Stimulated activated CD4-positive, alpha-beta T cell treated with anti-CD3 and anti-CD28 coated beads, Interleukin-4, amount 100 ng/mL, for 24 hours (primary cell): ENCODE measurements around the gene YTHDC2.
A peak's percentile ranks its signal among the peaks of the same experiment; 100 is the strongest.
"Not testable (repeated sequence)": the region's sequence is repeated elsewhere in the genome, so short reads cannot be mapped to it uniquely, and the experiment has no call there.

Experiments used
- DNase-seq: peaks from one replicate; pipeline ENCODE4 v3.0.0-alpha.2; 2020

Gene YTHDC2

DNA sequence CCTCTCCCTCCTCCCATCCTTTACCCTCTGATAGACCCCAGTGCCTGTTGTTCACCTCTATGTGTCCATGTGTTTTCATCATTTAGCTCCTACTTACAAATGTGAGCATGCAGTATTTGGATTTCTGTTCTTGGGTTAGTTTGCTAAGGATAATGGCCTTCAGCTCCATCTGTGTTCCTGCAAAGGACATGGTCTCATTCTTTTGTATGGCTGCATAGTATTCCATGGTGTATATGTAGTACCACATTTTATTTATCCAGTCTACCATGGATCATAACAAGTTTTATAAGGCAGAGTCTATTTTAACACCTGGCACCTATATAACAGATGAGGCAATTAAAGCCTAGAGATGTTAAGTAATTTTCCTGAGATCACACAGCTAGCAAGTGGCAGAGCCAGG is 7.4 kb downstream of the YTHDC2 start:
- no peak for DNase-seq

DNA sequence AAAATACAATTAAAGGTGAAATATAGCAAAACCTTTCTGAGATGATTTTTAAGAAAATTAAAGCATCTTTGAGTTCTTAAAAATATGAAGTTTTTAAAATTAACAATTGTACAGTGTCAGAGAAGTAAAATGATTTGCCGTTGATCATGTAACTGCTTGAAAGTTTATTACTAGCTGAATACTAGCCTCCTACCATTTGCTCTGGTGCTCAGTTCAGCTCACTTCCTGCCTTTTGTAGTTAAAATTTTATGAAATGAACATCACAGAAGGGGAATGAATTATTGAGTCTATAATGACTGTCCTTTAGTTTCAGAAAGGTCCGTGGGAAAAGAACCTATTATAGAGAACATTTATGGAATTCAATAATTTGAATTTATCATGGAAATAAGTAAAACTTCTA is 9.7 kb downstream of the YTHDC2 start:
- no peak for DNase-seq

DNA sequence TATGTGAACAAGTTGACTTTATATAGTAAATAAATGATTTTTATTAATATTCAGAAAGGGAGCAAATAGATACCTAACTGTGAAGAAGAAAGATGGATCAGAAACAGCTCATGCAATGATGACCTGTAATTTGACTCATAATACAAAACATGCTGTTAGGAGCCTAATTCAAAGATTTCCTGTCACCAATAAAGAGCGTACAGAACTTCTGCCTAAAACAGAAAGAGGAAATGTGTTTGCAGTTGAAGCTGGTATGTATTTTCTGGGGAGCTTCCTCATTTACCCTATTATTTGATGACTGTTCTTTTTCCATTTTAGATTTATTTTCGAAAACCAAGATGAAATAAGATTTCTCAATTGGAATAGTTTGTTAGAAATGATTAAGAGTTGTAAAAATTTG is 11.4 kb downstream of the YTHDC2 start:
- no peak for DNase-seq

DNA sequence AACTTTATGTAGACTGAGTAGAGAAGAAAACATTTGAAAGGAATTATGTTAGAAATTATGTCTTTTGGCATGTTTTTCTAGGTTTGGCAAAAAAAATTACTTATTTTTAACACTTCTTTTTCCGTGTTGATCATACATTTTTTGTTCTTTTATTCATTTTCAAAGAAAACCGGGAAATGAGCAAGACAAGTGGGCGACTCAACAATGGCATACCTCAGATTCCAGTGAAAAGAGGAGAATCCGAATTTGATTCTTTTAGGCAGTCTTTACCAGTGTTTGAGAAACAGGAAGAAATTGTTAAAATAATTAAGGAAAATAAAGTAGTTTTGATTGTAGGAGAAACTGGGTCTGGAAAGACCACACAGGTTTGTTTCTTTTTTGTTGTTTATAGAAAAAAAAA is 12.9 kb downstream of the YTHDC2 start:
- no peak for DNase-seq

DNA sequence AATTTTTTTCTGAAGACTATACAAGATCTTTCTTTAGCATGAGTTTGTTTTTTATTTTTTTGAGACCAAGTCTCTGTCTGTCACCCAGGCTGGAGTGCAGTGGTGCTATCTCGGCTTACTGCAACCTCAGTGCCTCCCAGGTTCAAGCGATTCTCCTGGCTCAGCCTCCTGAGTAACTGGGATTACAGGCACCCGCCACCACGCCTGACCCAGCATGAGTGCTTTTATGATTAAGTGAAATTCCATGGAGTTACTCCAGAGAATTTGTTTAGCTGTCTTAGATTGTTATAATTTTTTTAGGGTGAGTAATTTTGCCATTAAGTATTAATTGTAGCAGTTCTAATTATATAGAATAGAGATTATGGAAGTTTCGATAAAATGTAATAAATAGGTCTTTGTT is 14.3 kb downstream of the YTHDC2 start:
- no peak for DNase-seq

DNA sequence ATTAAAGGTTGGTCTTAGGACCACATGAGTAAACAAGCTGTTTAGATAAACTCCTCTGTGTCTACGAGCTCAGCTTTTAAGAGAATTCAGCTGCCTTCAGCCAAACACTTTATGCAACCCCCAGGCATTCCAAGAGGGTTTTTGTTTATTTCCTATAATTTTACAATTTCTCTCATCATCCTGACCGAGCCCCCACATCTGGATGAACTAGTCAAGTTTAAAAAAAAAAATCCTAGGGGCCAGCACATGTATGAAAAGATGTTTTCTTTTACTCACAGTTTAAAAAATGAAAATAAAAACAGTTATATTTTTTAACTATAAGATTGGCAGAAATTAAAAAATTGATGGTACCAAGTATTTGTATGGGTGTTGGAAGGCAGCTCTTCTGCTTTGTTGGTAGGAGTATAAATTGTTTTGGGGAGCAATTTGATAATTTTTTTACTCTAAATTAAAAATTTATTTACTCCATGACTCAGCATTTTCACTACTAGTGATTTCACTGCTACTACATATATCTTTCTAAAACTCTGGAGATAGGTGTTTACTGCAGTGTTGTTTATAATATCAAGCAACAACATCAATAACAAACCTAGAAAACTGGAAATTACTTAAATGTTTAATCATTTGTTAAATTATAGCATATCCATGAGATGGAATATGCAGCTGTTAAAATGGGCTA is 18.1 kb downstream of the YTHDC2 start:
- no peak for DNase-seq

DNA sequence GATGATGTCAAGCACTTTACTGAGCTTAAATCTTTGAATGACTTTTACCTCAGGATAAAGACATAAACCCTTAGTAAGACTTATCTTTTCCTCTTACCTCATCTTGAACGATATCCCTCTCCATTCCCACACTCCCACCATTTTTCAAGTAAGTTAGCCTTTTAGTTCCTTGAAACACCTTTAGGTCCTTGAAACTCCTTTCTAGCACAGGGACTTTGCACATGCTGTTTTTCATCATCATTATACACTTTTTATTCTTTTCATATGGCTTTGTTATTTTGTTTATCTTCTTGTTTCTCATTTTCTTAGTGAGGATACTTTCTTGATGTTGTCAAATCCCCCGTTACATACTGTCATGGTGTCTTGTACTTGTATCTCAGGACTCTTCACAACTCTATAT is 24.8 kb downstream of the YTHDC2 start:
- DNase-seq = no peak

DNA sequence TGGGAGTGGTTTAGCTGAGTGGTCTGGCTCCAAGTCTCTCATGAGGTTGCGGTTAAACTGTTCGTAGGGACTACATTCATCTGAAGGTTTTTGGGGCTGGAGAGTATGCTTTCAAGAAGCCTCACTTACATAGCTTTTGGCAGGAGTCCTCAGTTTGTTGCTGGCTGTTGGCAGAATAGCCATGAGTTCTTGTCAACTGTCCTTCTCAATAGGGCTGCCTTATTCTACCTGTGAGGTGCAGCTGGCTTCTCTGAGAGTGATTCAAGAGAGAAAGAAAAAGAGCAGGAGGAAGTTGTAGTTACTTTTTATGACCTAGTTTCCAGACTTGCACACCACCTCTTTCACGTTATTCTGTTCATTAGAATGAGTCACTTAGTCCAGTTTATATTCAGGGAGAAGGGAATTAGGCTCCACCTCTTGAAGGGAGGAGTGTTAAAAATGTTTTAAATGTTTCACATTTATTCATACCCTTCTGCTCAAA is 33.2 kb downstream of the YTHDC2 start:
- no peak for DNase-seq

DNA sequence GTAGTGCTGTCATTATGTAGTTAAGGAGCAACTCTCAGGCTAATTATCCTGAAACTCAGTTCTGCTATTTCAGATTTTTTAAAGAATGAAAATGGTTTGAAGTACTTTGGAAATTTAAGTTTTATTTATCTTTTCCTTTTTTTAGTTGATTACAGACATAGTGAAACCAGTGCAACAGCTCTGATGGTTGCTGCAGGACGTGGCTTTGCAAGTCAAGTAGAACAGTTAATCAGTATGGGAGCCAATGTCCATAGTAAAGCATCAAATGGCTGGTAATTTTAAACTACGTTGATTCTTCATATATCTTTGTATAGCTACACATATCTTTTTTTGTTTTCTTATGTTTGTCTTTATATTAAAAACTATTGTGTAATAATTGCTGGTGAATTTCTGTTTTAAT is 34.9 kb downstream of the YTHDC2 start:
- DNase-seq = no peak

DNA sequence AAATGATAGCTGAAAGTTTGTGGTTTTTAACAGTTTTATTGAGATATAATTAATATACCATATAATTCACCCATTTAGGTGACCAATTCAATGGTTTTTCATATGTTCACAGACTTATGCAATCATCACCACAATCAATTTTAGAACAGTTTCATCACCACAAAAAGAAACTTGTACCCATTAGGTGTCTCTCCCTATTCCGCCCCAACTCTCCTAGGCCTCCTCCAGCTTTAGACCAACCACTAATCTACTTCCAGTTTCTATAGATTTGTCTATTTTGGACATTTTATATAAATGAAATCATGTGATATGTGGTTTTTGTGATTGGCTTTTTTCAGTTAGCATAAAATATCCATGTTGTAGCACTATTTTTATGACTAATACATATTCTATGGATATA is 38.6 kb downstream of the YTHDC2 start:
- DNase-seq = no peak

DNA sequence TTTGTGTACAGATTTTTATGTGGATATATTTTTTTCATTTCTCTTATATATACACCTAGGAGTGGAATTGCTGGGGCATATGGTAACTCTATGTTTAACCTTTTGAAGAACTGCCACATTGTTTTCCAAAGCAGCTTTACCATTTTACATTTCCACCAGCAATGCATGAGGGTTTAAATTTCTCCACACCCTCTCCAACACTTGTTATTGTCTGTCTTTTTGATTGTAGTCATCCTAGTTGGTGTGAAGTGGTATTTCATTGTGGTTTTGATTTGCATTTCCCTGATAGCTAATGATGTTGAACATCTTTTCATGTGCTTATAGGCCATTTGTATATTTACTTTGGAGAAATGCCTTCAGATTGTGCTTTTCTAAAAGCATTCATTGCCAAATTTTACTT is 39.1 kb downstream of the YTHDC2 start:
- no peak for DNase-seq

DNA sequence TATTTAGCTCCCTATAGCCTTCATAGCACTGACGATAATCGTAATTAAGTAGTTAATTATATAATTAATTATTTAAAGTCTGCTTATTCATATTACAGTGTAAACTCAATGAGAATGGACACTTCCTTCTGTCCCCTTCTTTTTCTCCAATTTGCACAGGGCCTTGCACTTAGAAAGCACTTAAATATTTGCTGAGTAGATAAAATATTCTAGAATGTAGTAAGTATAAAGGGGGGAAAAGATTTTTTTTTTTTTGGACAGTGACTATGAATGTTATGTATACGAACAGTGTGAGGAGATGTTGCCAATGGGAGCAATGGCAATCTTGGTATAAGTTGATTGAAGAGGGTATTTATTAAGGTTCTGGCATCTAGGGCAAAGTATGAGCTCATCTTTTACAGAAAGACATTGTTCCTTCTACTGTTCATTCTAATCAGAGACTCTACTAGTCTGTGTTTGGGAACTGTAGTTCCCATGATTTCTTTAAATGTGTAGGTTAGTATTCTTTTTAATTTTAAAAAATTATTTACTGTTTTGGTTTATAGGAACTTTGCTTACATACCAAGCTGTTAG is 49.4 kb downstream of the YTHDC2 start:
- no peak for DNase-seq

DNA sequence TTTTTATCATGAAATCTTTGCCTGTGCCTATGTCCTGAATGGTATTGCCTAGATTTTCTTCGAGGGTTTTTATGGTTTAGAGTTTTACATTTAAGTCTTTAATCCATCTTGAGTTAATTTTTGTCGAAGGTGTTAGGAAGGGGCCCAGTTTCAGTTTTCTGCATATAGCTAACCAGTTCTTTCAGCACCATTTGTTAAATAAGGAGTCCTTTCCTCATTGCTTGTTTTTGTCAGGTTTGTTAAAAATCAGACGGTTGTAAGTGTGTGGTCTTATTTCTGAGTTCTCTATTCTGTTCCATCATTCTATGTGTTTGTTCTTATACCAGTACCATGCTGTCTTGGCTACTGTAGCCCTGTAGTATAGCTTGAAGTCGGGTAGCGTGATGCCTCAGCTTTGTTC is 55.9 kb downstream of the YTHDC2 start:
- DNase-seq = no peak

DNA sequence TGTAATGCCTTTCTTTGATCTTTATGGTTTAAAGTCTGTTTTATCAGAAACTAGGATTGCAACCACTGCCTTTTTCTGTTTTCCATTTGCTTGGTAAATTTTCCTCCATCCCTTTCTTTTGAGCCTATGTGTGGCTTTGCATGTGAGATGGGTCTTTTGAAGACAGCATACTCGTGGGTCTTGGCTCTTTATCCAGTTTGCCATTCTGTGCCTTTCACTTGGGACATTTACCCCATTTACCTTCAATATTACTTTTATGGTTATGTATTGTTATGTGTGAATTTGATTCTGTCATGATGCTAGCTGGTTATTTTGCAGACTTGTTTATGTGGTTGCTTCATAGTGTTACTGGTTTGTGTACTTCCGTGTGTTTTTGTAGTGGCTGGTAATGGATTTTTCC is 59.2 kb downstream of the YTHDC2 start:
- no peak for DNase-seq

DNA sequence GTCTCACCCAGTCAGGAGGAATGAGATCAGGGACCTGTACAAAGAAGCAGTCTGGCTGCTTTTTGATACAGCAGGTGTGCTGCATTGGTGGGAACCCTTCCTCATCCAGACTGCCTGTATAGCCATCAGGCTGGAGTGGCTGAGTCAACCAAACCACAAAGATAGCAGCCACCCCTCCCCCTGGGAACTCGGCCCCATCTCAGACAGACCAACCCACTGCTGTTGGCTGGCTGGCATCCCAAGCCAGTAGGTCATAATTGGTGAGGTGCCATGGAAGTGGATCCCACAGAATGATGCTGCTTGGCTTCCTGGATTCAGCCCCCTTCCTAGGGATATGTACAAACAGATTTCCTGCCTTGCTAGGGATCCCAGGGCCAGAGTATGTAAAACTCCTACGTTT is 60.9 kb downstream of the YTHDC2 start:
- DNase-seq = no peak

DNA sequence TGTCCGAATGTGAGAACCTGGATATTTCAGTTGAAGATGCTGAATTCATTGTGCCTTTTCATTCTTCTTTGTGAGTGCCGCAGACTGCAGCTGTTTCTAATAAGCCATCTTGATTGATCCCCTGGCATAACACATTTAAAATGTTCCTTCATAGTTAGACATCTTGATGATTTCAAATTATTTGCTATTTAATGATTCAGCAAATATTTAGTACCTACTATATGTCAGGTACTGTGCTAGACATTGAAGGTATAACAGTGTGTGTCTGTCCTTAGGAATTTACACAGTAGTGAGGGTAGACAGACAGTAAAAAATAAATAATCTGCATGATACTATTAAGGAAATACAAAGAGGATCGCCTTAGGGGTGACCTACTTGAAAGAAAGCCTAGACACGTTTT is 61.6 kb downstream of the YTHDC2 start:
- no peak for DNase-seq

DNA sequence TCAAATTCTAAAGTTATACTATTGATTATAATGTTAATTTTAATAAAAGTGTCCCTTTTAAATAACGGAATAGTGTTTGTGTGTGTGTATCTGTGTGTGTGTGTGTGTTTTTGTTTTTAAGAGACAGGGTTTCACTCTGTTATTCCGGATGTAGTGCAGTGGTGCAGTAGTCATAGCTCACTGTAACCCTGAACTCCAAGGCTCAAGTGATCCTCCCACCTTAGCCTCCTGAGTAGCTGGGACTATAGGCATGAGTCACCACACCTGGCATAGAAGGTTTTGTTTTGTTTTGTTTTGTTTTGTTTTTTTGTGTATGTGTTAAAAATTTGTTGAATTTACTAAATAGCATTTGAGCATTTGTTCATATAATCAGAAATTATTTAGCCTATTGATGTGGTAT is 64.6 kb downstream of the YTHDC2 start:
- no peak for DNase-seq

DNA sequence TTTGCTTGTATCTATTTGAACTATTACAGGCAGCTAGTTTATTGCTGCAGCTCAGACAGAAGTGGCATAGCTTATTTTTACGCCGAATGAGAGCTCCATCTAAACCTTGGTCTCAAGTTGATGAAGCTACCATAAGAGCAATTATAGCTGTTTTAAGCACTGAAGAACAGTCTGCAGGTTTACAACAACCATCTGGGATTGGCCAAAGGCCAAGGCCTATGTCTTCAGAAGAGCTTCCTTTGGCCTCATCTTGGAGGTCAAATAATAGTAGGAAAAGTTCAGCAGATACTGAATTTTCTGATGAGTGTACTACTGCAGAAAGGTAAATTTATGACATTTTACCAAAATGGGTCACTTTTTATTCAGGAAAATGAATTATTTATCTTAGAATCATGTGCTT is 67.9 kb downstream of the YTHDC2 start:
- DNase-seq = no peak

DNA sequence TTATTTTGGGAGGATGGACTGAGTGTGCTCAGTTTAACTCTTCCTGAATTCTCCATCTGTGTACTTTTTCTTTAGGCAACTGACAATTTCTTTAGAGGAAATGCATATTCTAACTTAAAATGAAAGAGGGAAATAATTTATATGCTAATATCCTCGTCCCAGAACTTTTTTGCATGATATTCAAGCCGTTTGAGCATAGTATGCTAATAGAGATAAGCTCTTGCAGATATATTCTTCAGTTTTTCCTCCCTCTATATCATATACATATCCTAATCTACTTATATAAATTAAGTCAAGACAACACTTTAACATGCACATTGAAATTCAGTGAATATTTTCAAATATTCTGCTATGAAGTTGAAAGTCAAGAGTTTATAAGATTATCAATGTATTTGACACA is 84.7 kb downstream of the YTHDC2 start:
- no peak for DNase-seq

DNA sequence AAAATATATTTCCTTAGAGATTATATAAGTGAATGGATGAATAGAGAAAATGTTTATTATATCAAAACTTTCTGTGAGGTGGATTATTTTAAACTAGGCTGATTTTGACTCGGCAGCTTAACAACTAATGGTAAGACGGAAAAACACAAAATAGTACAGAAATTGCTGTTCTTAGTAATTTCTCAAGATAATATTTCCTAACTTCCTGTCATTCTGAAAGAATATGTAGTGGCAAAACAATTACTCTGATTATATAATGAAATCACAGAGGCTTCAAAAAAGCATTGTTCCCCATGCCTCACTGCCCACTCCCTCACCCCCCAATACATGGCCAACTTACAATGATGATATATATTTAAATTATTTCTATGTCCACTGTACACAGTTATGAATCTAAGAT is 85.4 kb downstream of the YTHDC2 start:
- DNase-seq = no peak

DNA sequence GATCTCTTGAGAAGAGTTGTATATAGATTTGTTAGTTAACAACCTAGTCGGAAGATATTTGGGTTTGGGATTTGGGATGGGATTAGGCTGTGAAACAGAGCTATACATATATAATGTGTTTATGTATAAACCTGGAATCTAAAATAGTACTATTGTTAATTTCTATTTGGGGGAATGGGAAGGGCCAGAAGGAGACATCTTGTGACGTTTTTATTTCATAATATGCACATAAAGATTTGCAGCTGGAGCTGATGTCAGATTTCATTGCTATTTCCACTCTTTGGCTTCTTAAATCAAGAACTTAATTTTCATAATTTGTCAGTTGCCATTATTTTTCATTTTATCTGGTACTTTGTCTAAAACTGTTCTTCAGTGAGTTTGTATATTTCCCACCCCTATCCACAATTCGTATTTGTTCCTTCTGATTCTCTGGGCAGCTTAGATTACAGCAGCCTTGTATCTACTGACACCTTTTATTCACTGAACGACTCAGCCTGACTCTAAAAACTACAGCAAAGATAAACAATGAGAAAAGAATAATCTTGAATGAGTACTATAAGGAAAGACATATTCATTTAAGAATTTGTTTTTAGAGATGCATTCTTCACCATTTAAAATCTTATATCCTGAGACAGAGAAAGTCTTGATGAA is 86.9 kb downstream of the YTHDC2 start:
- DNase-seq = no peak

DNA sequence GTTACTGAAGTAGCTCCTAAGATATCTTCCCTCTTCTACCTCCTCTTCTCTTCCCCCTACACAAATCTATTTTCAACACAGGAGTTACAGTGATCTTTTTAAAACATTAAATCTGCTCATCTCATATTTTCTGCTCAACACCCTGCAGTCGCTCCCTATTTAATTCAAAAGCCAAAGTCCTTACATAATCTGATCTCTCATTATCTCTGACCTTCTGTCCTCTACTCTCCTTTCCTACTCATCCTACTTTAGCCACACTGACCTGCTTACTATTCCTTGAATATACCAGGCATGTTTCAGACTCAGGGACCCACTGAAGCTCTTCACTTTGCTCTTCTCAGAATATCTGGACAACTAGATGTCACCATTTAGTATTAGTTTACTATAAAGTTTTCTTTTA is 87.9 kb downstream of the YTHDC2 start:
- DNase-seq = no peak

DNA sequence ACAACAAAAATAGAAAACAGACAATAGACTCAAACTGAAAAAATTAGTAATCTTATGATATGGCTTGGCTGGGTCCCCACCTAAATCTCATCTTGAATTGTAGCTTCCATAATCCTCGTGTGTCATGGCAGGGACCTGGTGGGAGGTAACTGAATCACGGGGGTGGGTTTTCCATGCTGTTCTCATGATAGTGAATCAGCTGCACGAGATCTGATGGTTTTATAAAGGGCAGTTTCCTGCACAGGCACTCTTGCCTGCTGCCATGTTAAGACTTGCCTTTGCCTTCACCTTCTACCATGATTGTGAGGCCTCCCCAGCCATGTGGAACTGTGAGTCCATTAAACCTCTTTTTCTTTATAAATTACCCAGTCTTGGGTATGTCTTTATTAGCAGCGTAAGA is 89.8 kb downstream of the YTHDC2 start:
- not testable (repeated sequence) for DNase-seq

DNA sequence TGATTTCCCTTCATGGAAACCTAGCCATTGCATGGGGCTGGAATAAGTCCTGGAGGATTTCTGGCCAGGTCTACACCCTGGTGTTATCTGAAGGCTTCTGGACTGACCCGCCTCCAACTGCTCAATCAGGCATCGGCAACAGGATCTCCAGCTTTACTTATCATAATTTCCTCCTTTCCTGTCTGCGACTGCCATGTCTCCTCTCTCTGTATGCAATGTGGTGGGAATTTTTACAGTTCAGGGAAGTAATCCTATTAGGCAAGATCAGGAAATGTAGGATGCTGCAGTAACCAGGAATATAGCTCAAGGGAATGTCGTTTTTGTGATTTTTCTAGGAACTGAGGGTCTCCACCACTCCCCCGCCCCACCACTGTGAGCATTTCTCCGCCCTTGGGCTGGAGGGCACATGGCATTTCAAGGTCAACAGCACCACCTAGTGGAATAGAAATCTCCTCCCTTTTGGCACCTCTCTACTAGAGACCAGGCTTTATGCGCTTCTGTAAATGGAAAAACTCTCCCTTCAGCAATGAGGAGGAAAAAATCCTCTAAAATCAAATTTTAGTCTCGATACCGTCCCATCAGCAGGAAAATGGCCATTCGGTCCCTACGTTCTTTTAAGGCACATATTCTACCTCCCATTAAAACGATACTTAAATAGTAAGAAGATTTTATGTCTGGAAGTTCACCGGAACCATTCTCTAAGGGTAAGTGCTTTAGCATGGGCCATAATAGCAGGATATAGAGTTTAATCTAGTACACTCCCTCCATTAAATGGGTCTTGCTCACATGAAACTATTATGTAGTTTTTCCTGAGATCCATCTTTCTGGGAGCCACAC is 93.0 kb downstream of the YTHDC2 start:
- DNase-seq = peak; percentile 43
